ENCODE results near the gene ASB15.

The ASB15 gene

DNA sequence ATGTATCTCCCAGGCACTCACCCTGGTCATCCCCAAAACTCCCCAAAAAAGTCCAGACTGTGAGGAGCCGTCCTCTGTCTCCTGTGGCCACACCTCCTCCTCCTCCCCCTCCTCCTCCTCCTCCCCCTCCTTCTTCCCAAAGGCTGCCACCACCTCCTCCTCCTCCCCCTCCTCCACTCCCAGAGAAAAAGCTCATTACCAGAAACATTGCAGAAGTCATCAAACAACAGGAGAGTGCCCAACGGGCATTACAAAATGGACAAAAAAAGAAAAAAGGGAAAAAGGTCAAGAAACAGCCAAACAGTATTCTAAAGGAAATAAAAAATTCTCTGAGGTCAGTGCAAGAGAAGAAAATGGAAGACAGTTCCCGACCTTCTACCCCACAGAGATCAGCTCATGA lies 61.1 kb downstream of the ASB15 start:
- Mint-ChIP-seq H3K9me3 (no peaks in the 10 kb centered on the region), H3K27ac (no peak overlapping the region), H3K4me3 (no peak overlapping the region), H3K4me1 (no peaks in the 10 kb centered on the region), H3K36me3 (no peaks in the 10 kb centered on the region)
- DNase-seq (ENCODE audit: low spot score in 2 of 2) = no peak
- no peak for ATAC-seq

DNA sequence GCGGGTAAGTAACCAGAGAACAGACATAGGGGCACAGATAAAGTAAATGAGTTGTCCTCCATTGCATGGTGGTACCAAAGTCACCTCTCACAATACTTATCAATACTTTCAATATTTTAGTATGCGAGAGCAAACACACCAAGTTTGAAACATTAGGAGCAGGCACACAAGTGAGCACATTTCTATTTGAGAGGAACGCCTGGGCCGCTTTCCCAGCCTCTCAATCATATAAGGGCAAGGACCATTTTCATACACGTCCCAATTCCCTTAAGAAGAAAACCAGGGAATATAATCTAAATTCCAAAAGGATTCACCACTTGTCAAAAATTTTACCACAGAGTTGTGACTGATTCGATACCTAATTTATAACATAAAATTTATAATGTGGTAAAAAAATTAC lies 61.6 kb downstream of the ASB15 start:
- Mint-ChIP-seq H3K36me3 (no peaks in the 10 kb centered on the region), H3K9me3 (no peaks in the 10 kb centered on the region), H3K27ac (no peak overlapping the region), H3K4me1 (no peaks in the 10 kb centered on the region), H3K4me3 (no peak overlapping the region)
- no peak for DNase-seq (ENCODE audit: low spot score in 2 of 2)
- no peak for ATAC-seq

DNA sequence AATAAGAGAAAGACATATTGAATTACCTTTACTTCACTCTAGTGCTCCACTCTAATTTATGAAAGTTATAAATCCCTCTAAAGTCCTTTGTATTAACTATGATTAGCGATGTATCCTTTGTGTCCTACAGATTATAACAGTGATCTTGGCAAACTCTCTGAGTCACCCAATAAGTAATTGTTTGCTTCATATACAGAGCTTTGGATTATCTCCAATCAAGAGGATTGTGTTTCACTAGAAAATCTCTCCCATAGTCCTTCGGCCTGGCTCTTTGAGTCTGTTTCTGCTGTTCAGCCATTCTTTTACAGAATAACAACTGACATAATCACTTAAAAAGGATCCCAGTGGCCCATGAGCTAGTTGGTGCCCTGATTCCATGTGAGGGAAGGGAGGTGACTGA lies 63.5 kb downstream of the ASB15 start:
- no peaks in the 10 kb centered on the region for H3K9me3 Mint-ChIP-seq
- DNase-seq (ENCODE audit: low spot score in 2 of 2) = no peak
- H3K4me3 Mint-ChIP-seq = no peak overlapping the region
- no peak for ATAC-seq
- H3K27ac Mint-ChIP-seq = no peak overlapping the region
- H3K4me1 Mint-ChIP-seq = no peaks in the 10 kb centered on the region
- H3K36me3 Mint-ChIP-seq = no peaks in the 10 kb centered on the region

DNA sequence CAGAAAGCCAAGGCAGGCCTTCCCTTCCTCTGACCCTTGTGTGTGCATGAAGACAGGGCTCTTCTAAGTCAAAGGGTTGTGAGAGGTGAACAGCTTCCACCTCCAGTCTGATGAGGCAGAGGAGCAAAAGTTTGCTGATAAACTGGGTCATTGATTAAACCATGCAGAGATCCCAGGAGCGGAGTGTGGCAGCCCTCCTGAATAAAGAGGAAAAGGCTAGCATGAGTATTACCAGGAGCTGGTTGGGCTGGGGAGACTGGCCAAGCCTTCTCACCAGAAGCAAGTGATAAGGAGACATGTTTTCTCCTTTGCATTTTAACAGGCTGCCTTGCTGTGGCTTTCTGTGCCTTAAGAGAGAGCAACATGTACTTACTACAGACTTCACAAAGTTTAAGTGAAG lies 64.3 kb downstream of the ASB15 start:
- Mint-ChIP-seq H3K9me3 (no peaks in the 10 kb centered on the region), H3K4me1 (no peaks in the 10 kb centered on the region), H3K4me3 (no peak overlapping the region), H3K36me3 (no peaks in the 10 kb centered on the region), H3K27ac (no peak overlapping the region)
- DNase-seq (ENCODE audit: low spot score in 2 of 2) = no peak
- ATAC-seq = no peak

DNA sequence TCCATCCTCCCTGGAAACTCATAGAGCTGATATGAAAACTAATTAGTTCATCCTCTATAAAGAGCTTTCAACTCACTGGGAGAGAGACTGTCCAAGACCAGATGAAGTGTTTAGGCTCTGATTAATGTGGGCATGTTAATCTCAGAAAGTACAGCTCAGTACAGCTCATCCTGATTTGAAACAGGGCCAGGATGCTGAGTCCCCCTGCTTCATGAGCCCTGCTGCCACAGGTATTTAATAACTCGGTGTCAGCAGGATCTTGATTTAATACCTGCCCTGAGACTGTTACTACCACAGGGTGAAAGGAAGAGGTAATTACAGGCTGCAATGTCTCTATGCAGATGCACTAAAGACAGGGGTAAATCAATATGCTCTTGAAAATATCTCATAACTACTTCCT lies 64.9 kb downstream of the ASB15 start:
- no peak for DNase-seq (ENCODE audit: low spot score in 2 of 2)
- Mint-ChIP-seq H3K4me3 (no peak overlapping the region), H3K9me3 (no peaks in the 10 kb centered on the region)

DNA sequence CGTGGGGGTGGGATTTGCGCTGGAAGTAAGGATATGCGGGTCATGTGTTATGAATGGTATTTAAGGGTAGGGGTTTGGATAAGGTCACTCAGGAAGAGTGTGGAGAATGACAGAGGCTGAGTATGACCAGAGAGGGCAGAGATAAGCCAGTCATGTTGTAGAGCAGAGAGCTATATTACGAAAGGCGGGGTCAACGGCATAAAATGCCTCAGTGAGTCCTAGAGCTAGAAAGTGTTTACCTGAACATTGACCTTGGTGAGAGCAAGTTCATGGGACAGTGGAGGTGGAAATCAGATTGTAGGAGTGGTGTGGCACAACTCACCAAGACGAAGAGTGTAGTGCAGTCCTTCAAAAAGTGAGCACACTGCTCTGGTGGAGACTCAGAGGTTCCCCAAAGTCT lies 67.9 kb downstream of the ASB15 start:
- peaks cover 6% of the 10 kb centered on the region for H3K36me3 Mint-ChIP-seq
- H3K27ac Mint-ChIP-seq = no peak overlapping the region
- ATAC-seq (no peak), DNase-seq (ENCODE audit: low spot score in 2 of 2) (no peak)
- no peaks in the 10 kb centered on the region for H3K4me1 Mint-ChIP-seq
- no peaks in the 10 kb centered on the region for H3K9me3 Mint-ChIP-seq
- H3K4me3 Mint-ChIP-seq = no peak overlapping the region

More for the DNA sequence above, 64.9 kb downstream of the ASB15 start:
- ATAC-seq = no peak
- Mint-ChIP-seq H3K4me1 (no peaks in the 10 kb centered on the region), H3K36me3 (no peaks in the 10 kb centered on the region), H3K27ac (no peak overlapping the region)

DNA sequence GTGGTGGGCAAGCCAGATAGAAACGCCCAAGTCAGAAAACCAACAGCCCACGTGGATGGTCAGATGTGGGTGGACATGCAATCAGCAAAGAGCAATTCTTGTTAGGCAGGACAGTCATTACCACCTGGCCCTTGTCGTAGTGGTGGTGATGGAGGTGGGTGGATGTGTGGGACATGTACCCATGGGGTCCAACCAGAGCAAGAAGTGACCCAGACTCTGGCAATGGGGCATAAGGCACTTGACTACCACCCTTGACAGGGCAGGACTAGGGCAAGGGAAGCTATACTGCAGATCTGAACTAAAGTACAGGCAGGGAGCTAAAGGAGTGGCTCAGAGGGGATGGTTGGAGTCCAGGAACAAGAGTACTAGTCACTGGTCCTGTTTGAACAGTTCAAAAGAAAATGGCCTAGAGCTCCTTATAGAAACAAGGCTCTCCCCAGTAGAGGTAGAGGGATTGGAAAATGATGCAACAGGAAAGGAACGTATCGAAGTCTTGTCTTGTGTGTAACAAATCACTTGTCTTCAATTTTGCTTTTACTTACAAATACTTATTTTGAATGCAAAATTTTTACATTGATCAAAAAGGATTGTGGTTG lies 71.6 kb downstream of the ASB15 start:
- ATAC-seq (no peak), DNase-seq (ENCODE audit: low spot score in 2 of 2) (no peak)
- peaks cover 6% of the 10 kb centered on the region for H3K36me3 Mint-ChIP-seq
- no peak overlapping the region for H3K4me3 Mint-ChIP-seq
- no peak overlapping the region for H3K27ac Mint-ChIP-seq
- no peaks in the 10 kb centered on the region for H3K4me1 Mint-ChIP-seq
- no peaks in the 10 kb centered on the region for H3K9me3 Mint-ChIP-seq

DNA sequence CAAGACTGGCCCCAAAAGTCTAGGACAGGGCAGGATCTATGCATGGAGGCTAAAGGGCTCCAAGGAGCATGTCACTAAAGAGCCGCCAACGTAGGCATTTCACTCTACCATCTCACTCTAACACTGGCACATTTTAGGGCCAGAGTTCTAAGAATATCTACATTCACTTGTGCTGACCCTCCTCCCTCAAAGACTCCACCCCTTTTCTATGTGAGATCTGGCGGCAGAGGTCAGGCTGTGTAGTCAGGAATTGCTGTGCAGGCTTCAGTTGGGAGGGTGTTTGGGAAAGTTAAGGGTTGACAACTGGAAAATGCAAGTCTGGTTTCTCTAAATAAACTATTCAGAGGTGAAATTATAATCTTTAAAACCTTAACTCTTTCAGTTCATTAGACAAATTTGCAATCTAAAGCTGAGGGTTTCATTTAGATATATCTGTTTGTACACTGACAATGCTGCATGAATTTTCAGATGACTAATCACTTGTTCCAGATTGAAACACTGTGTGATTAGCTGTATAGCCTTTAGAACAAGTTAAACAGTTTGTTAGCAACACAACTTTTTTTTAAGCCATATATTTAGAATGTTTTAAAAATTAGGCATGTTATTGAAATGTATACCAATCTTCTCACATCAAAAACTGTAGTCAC lies 72.3 kb downstream of the ASB15 start:
- DNase-seq (ENCODE audit: low spot score in 2 of 2) (no peak), ATAC-seq (no peak)
- no peak overlapping the region for H3K27ac Mint-ChIP-seq
- H3K36me3 Mint-ChIP-seq = peaks cover 6% of the 10 kb centered on the region
- no peaks in the 10 kb centered on the region for H3K9me3 Mint-ChIP-seq
- no peaks in the 10 kb centered on the region for H3K4me1 Mint-ChIP-seq
- H3K4me3 Mint-ChIP-seq = no peak overlapping the region

DNA sequence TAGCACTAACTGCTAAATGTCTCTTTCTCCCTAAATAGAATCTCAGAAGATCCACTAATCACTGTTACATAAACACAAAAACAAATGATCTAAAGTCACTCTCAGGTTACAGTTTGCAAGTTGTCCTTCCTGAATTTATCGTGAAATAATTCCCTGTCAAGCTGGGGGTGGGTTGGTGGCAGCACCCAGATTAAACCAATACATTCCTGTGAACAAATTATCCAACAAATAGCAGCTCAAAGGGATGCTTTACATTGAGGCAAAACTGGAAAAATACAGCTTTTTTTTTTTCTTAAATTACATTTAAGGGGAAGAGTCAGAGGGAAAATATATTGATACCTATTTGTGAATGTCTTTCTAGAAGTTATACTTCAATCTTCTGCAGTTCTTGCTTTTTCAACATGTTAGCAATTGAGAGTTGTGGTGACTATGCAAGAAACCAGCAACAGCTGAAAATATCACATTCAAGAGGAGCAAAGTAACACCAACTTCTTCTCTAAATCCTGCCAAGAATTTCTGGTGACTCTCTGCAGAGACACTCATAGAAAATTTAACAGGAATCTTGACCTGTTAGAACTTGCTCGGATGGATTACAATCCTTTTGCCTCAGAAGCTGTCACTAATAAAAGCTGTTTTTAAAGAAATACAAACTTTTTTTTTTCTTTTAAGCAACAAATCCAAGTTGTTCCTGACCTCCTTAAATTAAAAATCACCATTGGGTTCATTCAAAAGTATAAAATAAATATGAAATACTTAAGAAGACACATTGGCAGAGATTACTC lies 73.0 kb downstream of the ASB15 start:
- H3K9me3 Mint-ChIP-seq = no peaks in the 10 kb centered on the region

DNA sequence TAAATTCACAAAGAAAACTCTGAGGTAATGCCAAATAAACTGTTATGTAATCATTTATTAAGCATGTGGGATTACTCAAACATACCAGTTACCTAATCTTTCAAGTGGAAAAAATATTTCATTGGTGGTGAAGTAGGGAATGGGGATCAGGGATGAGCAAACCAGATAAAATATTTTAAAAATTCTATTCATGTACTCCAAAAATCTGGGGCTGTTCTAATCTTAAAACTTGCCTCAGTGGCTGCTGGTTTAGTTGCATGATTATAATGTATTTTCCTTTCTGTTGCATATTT lies 73.5 kb downstream of the ASB15 start:
- H3K27ac Mint-ChIP-seq = no peak overlapping the region

More for the DNA sequence above, 73.0 kb downstream of the ASB15 start:
- H3K4me3 Mint-ChIP-seq = no peak overlapping the region
- H3K27ac Mint-ChIP-seq = no peak overlapping the region
- ATAC-seq = no peak
- peaks cover 6% of the 10 kb centered on the region for H3K36me3 Mint-ChIP-seq
- no peak for DNase-seq (ENCODE audit: low spot score in 2 of 2)
- H3K4me1 Mint-ChIP-seq = no peaks in the 10 kb centered on the region

DNA sequence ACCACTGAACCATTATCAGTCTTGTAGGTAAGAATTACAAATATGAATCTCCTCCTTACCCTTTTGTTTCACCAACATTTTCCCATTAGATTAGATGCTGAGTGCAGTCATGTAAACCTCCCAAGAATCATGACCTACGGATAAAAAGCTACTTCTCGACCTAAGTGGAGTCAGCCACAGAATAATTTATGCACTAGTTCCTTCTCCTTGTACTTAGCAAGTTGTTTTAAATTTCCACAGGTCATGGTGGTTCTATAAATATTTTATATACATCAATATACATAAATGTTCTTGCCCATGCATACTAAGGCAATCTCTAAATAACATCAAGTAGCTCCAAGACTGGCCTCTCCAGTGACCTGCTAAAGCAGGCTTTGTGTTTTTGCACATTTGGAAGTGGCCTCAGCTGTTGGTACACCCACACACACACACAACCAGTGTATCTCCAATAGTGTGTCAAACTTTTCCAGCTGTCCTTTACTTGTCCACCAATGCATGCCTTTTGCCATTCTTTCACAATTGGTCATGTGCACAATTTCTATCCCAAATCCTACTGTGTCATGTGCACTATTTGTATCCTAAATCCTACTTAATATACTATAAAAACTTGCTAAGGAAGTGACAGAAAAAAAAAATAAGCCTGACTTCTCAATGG lies 75.6 kb downstream of the ASB15 start:
- no peaks in the 10 kb centered on the region for H3K4me1 Mint-ChIP-seq
- no peaks in the 10 kb centered on the region for H3K9me3 Mint-ChIP-seq
- no peak overlapping the region for H3K27ac Mint-ChIP-seq
- DNase-seq (ENCODE audit: low spot score in 2 of 2) (no peak), ATAC-seq (no peak)
- H3K4me3 Mint-ChIP-seq = no peak overlapping the region
- H3K36me3 Mint-ChIP-seq = peaks cover 23% of the 10 kb centered on the region

More for the DNA sequence above, 73.5 kb downstream of the ASB15 start:
- DNase-seq (ENCODE audit: low spot score in 2 of 2) (no peak), ATAC-seq (no peak)
- peaks cover 6% of the 10 kb centered on the region for H3K36me3 Mint-ChIP-seq
- H3K9me3 Mint-ChIP-seq = no peaks in the 10 kb centered on the region
- H3K4me1 Mint-ChIP-seq = no peaks in the 10 kb centered on the region
- H3K4me3 Mint-ChIP-seq = no peak overlapping the region

DNA sequence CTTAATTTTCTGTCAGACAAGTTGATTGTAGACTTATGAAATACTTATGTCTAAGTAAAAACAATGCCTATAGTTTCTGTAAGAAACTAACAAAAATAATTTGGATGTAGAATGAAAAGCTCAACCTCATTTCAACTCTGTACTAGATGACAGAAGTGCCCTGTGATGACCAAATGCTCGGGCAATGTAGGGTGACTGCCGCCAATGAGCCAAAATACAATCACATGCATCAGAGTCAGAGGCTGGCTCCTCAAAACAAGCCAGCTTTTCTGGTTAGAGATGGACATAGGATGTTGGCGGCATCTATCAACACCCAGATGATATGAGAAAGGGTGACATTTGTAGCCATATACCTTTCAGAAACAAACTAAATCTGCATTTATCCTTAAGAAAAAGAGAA lies 78.0 kb downstream of the ASB15 start:
- no peak overlapping the region for H3K4me3 Mint-ChIP-seq
- no peaks in the 10 kb centered on the region for H3K4me1 Mint-ChIP-seq
- no peak overlapping the region for H3K27ac Mint-ChIP-seq
- ATAC-seq = no peak
- no peaks in the 10 kb centered on the region for H3K9me3 Mint-ChIP-seq
- no peak for DNase-seq (ENCODE audit: low spot score in 2 of 2)
- H3K36me3 Mint-ChIP-seq = peaks cover 36% of the 10 kb centered on the region

DNA sequence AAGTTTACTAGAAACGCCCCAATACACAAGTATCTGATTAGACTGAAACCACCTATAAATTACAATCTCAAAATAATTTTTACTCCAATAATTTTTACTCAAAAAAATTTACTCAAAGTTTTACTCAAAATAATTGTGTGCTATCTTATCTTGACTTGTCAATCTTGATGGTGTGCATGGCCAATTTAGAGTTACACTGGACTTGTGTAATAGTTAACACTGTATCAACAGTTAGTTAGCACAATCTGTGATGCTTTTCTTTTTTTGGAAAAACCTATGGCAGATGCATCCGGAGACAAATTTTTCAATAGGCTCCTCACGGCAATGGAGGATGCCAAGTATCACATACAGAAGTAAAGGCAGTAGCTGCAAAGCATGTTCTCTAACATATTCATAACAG lies 79.0 kb downstream of the ASB15 start:
- H3K27ac Mint-ChIP-seq = no peak overlapping the region
- no peaks in the 10 kb centered on the region for H3K9me3 Mint-ChIP-seq
- ATAC-seq (no peak), DNase-seq (ENCODE audit: low spot score in 2 of 2) (no peak)
- H3K4me1 Mint-ChIP-seq = no peaks in the 10 kb centered on the region
- H3K36me3 Mint-ChIP-seq = peaks cover 45% of the 10 kb centered on the region
- H3K4me3 Mint-ChIP-seq = no peak overlapping the region

DNA sequence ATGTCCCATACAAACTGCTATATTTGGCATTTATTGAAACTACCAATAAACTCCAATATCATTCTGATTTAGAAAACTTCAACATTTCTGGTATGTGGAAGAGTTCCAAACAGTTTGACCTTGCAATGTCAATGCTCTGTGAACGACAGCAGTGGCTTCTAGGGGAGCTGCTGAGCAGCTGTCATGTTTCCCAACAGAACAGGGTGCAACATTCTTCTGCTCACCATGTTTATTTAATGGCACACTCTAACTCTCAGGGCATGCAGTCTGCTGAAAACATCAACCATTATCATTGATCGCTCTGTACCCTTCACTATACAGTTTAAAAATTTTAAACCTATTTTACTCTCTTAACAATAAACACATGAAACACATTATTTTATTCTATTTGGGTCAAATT lies 79.9 kb downstream of the ASB15 start:
- ATAC-seq = no peak
- H3K4me3 Mint-ChIP-seq = no peak overlapping the region
- no peaks in the 10 kb centered on the region for H3K9me3 Mint-ChIP-seq
- no peaks in the 10 kb centered on the region for H3K4me1 Mint-ChIP-seq
- no peak overlapping the region for H3K27ac Mint-ChIP-seq
- DNase-seq (ENCODE audit: low spot score in 2 of 2) = no peak
- peaks cover 50% of the 10 kb centered on the region for H3K36me3 Mint-ChIP-seq

DNA sequence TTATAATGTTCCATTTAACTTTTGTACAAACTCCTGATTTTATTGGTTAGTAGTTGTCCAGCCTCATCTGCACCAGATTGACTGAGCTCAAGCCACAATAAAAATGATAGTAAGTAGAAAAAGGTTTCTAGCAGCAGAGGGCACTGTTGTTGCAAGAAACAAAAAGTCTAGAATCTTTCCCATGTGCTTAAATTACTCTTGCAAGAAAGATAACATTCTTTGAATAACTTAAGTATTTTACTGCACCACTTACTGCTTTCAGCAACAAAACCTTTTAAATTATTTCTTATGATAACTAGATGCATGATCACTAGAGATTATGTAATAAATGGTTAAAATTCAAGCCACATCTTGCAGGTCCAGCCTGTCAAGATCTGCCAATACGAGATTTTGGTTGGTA lies 81.1 kb downstream of the ASB15 start:
- H3K9me3 Mint-ChIP-seq = no peaks in the 10 kb centered on the region
- H3K4me3 Mint-ChIP-seq = no peak overlapping the region
- no peaks in the 10 kb centered on the region for H3K4me1 Mint-ChIP-seq
- peaks cover 62% of the 10 kb centered on the region for H3K36me3 Mint-ChIP-seq
- DNase-seq (ENCODE audit: low spot score in 2 of 2) = no peak
- peak; percentile 49 for ATAC-seq
- H3K27ac Mint-ChIP-seq = no peak overlapping the region

DNA sequence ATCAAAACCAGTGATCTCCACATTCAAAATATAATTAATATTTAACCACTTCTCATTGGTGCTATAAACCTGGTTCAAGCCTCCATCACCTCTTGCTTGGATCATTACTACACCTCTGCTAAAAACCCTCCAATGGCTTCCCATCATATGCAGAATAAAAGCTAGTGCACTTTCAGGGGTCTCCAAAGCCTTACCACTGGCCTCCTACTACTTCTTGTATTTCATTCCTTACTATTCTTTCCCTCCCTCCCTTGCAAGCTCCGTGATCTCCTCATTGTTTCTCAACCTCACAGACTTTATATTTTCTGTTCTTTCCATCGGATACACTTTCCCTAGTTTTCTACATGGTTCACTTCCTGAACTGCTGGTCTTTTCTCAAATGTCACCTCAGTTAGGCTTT lies 85.5 kb downstream of the ASB15 start:
- peak overlapping the region; percentile 0 for H3K27ac Mint-ChIP-seq
- ATAC-seq = no peak
- H3K36me3 Mint-ChIP-seq = peaks cover 88% of the 10 kb centered on the region
- DNase-seq (ENCODE audit: low spot score in 2 of 2) = no peak
- no peaks in the 10 kb centered on the region for H3K9me3 Mint-ChIP-seq
- no peaks in the 10 kb centered on the region for H3K4me1 Mint-ChIP-seq
- no peak overlapping the region for H3K4me3 Mint-ChIP-seq
